Right renal cortex interstitium (tissue), 3 donors: Measurements from ENCODE around the gene PFKP. TPM values are rescaled to one million over a fixed set of nuclear protein-coding genes. Genes with fewer than 3 reads are reported as not detected.

ENCODE experiments used
- DNase-seq, 3 donors: peaks; one replicate each; pipeline ENCODE4 v3.0.0-alpha.2; 2013; ENCODE audit warnings: low read depth in 3 of 3, low spot score in 2 of 3
- polyA plus RNA-seq, 3 donors: library from polyadenylated mRNA; unstranded; fragments of 120-200 nt; gene quantifications; one replicate each; pipeline ENCODE4 v1.2.1, GENCODE V29; 2013; ENCODE audit not compliant: insufficient read length in 3 of 3

The PFKP gene
- polyA plus RNA-seq: 10 to 100 TPM; 21.7 to 24.2 (median 22.4) TPM

- no peak for DNase-seq
Measured at GRCh38 chr10:3067118-3067858, at the start of gene PFKP. Gene PFKP, plus strand, starts transcription at chr10:3067548. Its CDS starts 48 bp downstream, at chr10:3067596.

- no peak for DNase-seq
Measured at GRCh38 chr10:3018247-3018646, 49.1 kb upstream of the PFKP start.

GRCh38 chr10:3020311-3020710 lies 47.0 kb upstream of the PFKP start:
- DNase-seq: no peak

- no peak for DNase-seq
Measured at GRCh38 chr10:3020881-3021280, 46.5 kb upstream of the PFKP start.

GRCh38 chr10:3022027-3022426 lies 45.3 kb upstream of the PFKP start:
- DNase-seq: no peak

- DNase-seq: no peak
Measured at GRCh38 chr10:3023892-3024291, 43.5 kb upstream of the PFKP start.

- no peak for DNase-seq
Measured at GRCh38 chr10:3025026-3025683, 42.2 kb upstream of the PFKP start.

GRCh38 chr10:3027866-3028265 lies 39.5 kb upstream of the PFKP start:
- no peak for DNase-seq

GRCh38 chr10:3028441-3028840 lies 38.9 kb upstream of the PFKP start:
- DNase-seq: no peak

- no peak for DNase-seq
Measured at GRCh38 chr10:3030765-3031164, 36.6 kb upstream of the PFKP start.

- DNase-seq: no peak
Measured at GRCh38 chr10:3031490-3031889, 35.9 kb upstream of the PFKP start.

GRCh38 chr10:3033925-3034324 lies 33.4 kb upstream of the PFKP start:
- no peak for DNase-seq

GRCh38 chr10:3034616-3035015 lies 32.7 kb upstream of the PFKP start:
- DNase-seq: no peak

GRCh38 chr10:3036155-3037021 lies 31.0 kb upstream of the PFKP start:
- DNase-seq: no peak

GRCh38 chr10:3037182-3037581 lies 30.2 kb upstream of the PFKP start:
- no peak for DNase-seq

GRCh38 chr10:3040069-3040468 lies 27.3 kb upstream of the PFKP start:
- no peak for DNase-seq

- no peak for DNase-seq
Measured at GRCh38 chr10:3042589-3042988, 24.8 kb upstream of the PFKP start.

GRCh38 chr10:3043512-3044368 lies 23.6 kb upstream of the PFKP start:
- DNase-seq: no peak

GRCh38 chr10:3045471-3046209 lies 21.7 kb upstream of the PFKP start:
- DNase-seq: no peak
